ENCODE data around the gene LGALS3.
A peak's percentile ranks its signal among the peaks of the same experiment; 100 is the strongest.

LGALS3 gene

DNA sequence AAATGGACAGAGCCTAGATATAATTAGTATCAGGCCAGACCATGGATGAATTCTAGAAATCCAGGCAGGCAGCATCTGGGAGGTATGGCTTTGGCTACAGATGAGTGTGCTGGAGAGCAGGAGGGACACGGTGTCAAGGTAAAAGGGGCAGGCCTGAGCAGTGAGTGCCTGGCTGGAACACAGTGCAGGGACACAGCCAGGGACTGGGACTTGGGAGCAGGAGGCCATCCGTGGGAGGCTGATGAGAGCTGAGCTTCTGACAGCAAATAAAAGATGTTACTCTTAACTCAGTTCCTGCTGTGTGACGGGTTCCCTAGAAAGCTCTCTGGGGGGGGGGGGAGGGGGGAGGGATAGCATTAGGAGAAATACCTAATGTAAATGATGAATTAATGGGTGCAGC is 13.6 kb upstream of the LGALS3 start:
- DNase-seq (ENCODE audit: low read depth) = no peak

DNA sequence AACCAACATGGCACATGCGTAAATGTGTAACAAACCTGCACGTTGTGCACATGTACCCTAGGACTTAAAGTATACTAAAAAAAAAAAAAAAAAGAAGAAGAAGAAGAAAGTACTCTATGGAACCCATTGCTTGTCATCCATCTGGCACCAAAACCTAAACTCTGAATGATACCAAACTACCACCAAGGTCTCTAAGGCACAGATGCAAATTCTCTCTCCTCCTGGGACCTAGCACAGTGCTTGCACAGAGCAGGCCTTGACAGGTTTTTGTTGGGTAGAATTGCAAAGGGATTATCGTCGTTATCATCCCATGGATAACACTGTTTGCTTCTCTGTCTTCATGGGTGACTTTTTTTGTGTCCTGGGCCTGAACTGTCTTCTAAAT is 13.2 kb upstream of the LGALS3 start:
- DNase-seq (ENCODE audit: low read depth) = no peak

- DNase-seq (ENCODE audit: low read depth) = no peak
These were observed 12.6 kb upstream of the LGALS3 start for GRCh38 chr14:55116246-55117030.

- DNase-seq (ENCODE audit: low read depth) = no peak
These were observed 11.1 kb upstream of the LGALS3 start for GRCh38 chr14:55117803-55118441.

DNA sequence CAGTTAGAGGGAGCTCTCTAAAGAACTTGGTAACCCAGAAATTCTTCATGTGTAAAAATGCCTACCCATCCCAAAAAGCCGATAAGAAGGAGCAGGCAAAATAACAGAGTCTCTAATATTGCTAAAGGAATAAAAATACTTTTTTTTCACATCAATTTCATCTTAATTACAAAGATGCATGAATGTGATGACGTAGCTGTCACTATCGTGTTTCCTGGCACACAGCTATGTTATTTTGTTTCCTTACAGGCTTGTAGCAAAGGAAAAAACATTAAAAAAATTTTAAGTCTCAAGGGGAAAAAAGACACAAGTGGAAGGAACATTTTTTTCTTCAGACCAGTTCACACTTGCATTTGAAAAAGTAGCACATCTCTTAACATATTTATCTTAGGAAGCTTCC is 10.3 kb upstream of the LGALS3 start:
- no peak for DNase-seq (ENCODE audit: low read depth)

- DNase-seq (ENCODE audit: low read depth) = no peak
These were observed 8.2 kb upstream of the LGALS3 start for GRCh38 chr14:55120571-55121495.

DNA sequence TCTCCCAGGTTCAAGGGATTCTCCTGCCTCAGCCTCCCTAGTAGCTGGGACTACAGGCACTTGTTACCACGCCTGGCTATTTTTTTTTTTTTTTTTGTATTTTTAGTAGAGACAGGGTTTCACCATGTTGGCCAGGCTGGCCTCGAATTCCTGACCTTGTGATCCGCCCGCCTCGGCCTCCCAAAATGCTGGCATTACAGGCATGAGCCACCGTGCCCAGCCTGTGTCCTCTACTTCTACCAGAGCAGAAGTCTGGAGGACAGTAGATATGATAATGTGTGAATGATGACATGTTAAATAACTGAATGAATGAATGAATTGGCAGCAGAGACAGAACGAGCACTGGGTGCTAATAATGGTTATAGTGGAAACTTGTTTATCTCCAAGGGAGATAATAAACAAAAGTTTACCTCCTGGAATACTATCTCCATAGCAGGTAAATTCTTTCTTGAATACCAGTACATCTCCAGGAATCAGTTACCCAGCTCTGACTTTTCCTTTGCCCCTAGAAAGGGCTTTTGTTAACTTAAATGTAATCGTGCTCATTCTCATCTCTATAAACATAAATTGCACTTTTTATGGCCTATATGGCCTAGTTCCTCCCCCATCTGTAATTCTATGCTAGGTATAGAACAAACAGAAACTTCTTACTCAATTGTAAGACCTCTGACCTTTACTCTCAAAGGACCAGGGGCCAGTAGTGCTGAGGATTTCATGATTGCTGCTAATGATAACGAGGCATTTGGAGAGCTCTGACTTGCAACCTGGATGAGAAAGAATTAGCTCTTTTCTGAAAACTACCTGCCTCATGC is 7.2 kb upstream of the LGALS3 start:
- no peak for DNase-seq (ENCODE audit: low read depth)

DNA sequence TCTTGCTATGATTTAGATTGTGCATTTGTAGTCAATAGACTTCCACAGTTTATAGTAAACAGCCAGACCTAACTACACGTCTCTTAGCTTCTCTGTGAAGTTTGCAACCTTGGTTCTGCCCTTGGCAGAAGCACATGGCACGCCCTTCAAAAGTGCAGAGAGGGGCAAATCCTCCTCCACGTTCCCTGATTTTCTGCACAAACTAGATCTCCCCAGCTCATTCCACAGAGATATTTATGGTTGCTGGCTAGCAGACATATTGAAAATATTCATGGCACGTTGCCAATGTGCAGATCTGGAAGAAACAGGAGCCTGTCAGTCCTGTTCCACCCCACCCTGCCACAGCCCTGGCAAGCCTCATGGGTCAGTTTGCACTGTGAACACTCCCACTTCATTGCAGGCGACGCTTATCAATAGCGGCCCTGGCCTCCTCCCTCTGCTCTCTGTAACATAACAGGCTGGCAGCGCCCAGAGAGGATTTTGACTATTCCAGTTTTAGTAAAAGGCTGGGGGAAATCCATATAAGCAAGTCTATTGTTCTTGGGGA is 6.5 kb upstream of the LGALS3 start:
- no peak for DNase-seq (ENCODE audit: low read depth)

- peak; percentile 76 for DNase-seq (ENCODE audit: low read depth)
These were observed 6.0 kb upstream of the LGALS3 start for GRCh38 chr14:55123101-55123500.

DNA sequence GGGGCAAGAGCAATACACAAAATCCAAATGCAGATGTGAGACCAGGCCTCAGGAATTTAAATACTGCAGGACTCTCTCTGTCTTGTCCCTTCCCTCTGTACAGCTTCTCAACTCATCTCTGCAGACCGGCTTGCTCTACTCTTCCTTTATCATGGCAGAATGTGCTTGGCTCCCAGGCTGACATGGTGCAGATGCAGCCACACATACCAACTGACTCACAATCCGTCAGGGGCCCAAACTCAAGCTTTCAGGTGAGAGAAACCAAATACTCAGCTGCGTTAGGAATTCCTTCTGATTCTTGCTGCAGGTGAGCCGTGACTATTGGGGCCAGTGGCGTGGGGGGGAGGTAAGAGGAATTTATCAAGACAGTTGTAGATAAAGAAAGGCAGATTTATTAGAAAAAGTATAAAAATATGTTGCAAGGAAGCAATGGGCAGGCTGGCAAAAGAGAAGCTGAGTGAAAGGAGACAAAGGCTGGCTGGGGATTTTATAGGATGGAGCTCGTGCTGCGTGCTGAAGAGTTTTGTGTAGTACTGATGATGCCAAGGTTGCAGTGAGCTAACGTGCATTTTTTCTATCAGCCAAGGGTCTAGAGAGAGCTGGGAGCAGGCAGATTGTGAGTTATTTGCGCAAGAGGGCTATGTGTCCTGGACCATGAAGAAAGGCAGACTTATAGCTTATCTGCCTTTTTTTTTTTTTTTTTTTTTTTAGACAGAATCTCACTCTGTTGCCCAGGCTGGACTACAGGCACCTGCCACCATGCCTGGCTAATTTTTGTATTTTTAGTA is 5.0 kb upstream of the LGALS3 start:
- DNase-seq (ENCODE audit: low read depth) = no peak

DNA sequence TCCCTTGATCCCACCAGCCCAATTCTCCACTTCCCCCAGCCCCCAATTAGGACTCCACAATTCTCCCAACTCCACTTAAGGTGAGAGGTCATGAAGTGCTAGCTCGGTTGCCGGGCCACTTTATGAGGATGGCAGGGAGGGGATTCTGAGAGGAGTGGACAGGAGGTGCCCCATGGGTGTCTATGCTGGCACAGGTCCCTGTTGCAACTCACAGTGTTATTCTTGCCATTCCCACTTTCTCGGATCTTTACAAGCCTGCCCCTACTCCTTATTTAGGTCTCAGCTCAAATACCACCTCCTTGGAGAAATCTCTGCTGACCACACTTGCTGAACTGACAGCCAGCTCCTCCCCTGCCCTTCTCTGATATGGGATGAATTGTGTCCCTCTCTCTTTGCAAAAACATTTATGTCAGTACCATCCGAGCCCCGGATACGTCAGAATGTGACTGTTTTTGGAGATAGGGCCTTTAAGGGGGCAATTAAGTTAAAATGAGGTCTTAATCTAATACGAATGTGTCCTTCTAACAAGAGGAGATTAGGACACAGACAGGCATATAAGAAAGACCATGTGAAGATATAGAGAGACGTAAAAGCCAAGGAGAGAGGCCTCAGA is 4.2 kb upstream of the LGALS3 start:
- no peak for DNase-seq (ENCODE audit: low read depth)

GRCh38 chr14:55125403-55125802 is 3.6 kb upstream of the LGALS3 start:
- DNase-seq (ENCODE audit: low read depth) = no peak

GRCh38 chr14:55126034-55126433 is 3.0 kb upstream of the LGALS3 start:
- DNase-seq (ENCODE audit: low read depth) = no peak

DNA sequence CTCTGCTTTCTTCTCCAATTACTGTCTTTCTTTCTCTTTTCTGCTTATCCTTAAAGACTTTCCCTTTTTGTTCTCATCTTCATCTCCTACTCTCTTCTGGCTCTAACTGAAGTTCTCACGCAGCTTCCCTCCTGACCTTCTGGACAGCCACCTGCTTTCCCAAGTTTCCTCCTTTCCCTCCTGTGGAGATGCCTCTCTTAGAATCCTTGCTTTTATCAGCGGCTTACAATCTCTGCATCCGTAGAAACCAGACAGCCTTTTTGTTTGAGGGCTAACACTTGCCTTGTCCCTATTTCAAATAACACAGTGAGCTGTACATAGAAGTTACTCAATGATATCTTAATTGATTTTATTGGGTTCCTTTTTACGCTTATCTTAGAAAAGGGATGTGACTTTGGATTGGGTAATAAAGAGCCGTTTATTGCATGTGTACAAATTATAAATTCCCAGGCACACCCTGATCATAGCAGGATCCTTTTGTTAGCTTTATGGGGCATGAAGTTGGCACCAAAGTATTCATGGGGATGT is 2.1 kb upstream of the LGALS3 start:
- no peak for DNase-seq (ENCODE audit: low read depth)

- DNase-seq (ENCODE audit: low read depth) = no peak
These were observed 1.5 kb upstream of the LGALS3 start for GRCh38 chr14:55127460-55127951.

DNA sequence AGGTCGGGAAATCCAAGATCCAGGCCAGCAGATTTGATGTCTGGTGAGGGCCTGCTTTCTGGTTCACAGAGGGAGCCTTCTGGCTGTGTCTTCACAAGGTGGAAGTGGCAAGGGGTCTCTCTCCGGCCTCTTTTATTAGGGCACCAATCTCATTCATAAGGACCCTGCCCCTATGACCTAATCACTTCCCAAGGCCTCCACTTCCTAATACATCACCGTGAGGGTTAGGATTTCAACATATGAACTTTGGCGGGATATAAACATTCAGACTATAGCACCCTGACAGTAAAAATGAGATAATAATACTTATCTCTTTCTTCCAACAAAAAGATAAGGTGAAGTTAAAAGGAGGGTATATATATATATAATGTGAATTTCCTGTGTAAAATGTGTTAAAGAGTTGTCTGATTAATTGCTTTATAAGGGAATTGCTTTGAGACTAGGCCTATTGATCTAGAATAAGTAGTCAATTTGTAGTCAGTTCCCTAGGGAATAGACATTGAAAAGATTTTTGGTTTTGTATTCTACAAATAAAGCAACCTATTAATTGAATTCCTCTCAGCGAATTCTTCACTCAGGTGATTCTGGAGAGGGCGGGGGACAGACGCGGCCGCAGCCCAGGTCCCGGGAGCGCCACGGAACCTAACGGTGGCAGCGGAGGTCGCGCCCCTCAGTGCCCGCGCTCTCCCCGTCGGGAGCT is 516 bp upstream of the LGALS3 start:
- DNase-seq (ENCODE audit: low read depth) = no peak

- no peak for DNase-seq (ENCODE audit: low read depth)
These were observed 560 bp downstream of the LGALS3 start for GRCh38 chr14:55129428-55130195.

DNA sequence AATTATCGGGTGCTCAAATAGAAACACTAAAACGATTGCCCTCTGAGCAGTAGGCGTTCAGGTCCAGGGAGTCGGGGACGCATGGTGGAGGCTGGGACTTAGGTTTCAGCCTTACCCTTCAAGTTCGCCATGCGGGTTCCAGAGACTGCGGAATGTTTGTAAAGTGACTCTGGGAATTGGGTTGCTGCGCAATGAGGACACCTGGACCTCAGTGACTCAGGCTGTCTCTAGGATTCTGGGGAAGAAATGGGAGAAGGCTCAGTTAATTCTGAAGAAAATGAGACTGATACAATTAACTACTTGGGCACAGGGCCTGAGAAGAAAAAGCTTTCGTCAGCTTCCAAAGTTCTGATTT is 1.1 kb downstream of the LGALS3 start:
- no peak for DNase-seq (ENCODE audit: low read depth)

Measured in GM04503 (cell line).